Thymus (tissue), 11 donors: ENCODE results near the gene ADAM33. TPM values are rescaled to one million over a fixed set of nuclear protein-coding genes. Genes with fewer than 3 reads are reported as not detected.

Source experiments
- DNase-seq, 9 donors: peaks; one replicate each; pipeline ENCODE4 v3.0.0-alpha.2; 2013; ENCODE audit warnings: low spot score in 9 of 9, low read depth in 6 of 9, missing footprints in 1 of 9
- H3K27ac ChIP-seq, 2 donors: one replicate each; pipeline ENCODE4 v1.5.1; 2013; ENCODE audit warnings: control low read depth in 1 of 2, low read depth in 1 of 2, low read length in 1 of 2, mild to moderate bottlenecking in 1 of 2, moderate library complexity in 1 of 2
- H3K27me3 ChIP-seq, 2 donors: one replicate each; pipeline ENCODE4 v1.5.1; 2013; ENCODE audit warnings: low read length in 1 of 2; ENCODE audit not compliant: control insufficient read depth in 2 of 2, insufficient read depth in 1 of 2
- H3K36me3 ChIP-seq, 2 donors: one replicate each; pipeline ENCODE4 v1.5.1; 2013; ENCODE audit warnings: low read length in 1 of 2, mild to moderate bottlenecking in 1 of 2, moderate library complexity in 1 of 2; ENCODE audit not compliant: control insufficient read depth in 2 of 2, insufficient read depth in 2 of 2
- H3K4me1 ChIP-seq, 2 donors: one replicate each; pipeline ENCODE4 v1.5.1; 2013; ENCODE audit warnings: low read length in 2 of 2; ENCODE audit not compliant: control insufficient read depth in 2 of 2, insufficient read depth in 2 of 2
- H3K4me3 ChIP-seq, 2 donors: one replicate each; pipeline ENCODE4 v1.5.1; 2013; ENCODE audit warnings: low read length in 2 of 2, control low read depth in 1 of 2, mild to moderate bottlenecking in 1 of 2
- H3K9me3 ChIP-seq, 2 donors: one replicate each; pipeline ENCODE4 v1.5.1; 2013; ENCODE audit warnings: low read length in 1 of 2, mild to moderate bottlenecking in 1 of 2; ENCODE audit not compliant: control insufficient read depth in 2 of 2, insufficient read depth in 1 of 2
- WGBS: extraction: QIAGEN DNeasy Blood & Tissue Kit; methylation state at CpG from one replicate; pipeline ENCODE4 v1.1.7; 2013; 5-methylcytosine and 5-hydroxymethylcytosine counted together
- polyA plus RNA-seq: library from polyadenylated mRNA; stranded (reverse); fragments of 200-250 nt; gene quantifications from one replicate; pipeline ENCODE4 v1.2.3, GENCODE V29; 2013
- total RNA-seq: library from RNA; stranded (reverse); fragments of 120-200 nt; gene quantifications from one replicate; pipeline ENCODE4 v1.2.4, GENCODE V29; 2013
- donor health status: healthy.

Gene ADAM33
- total and polyA plus RNA-seq, 2 donors = 0.90 to 3.6 TPM

DNA sequence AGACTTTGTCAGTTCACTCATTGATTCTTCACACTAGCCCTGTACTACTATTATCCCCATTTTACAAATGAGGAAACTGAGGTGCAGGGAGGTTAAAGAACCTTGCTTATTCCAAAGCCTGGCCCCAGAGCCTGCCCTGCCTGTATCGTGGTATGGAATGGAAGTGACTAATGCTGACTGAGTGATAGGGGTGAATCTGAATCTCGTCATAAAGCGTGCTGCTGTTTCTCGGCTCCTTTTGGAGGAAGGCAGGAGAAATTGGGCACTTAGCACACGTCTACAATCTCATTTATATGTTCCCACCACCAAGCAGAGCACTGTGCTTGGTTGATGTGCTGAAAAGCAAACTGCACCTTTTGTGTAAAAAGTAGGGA, 35.8 kb downstream of the ADAM33 start:
- H3K4me3 ChIP-seq = no peak overlapping the region
- H3K4me1 ChIP-seq = no peaks in the 10 kb centered on the region
- 77% methylated on average over 5 of the region's 5 CpGs for WGBS
- no peak for DNase-seq
- H3K9me3 ChIP-seq = no peaks in the 10 kb centered on the region
- H3K27ac ChIP-seq = no peak overlapping the region
- H3K27me3 ChIP-seq = no peaks in the 10 kb centered on the region
- H3K36me3 ChIP-seq = peaks cover 0 to 3% of the 10 kb centered on the region in 2 donors

DNA sequence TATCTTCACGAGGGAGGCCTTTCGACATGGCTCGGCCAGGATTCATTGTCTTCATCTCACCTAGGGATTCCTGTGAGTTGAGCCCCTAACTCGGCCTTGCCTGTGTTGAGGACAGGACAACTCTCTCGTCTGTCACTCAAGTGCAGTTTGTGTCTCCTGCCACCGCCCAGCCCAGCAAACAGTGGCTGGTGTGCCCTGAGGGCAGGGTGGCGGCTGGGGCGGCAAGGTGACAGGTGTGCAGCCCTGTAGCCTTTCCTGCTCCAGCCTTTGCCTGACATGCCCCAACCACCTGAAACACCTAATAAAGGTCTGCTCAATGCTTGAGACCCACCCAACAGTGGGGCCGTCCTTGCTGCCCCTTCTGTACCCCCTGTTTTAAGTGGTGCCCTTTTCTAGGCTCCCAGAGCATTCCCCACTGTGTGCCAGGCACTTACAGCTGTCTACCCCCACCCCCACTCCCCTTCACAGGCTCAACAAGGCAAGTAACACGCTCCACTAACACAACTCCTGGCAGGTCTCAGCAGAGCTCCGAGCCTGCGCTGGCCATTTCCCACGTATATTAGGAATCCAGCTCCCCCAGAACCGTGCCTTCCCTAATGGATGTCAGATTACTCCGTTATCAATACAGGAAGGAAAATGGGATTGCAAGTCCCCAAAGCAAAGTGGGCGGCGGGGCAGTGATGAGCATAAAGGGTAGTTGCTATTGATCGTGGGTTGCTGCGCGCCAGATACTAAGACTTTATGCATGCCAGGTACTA, 36.3 kb downstream of the ADAM33 start:
- Histone ChIP-seq H3K27me3 (no peaks in the 10 kb centered on the region), H3K4me3 (no peak overlapping the region), H3K27ac (no peak overlapping the region), H3K36me3 (peaks cover 0 to 3% of the 10 kb centered on the region in 2 donors), H3K4me1 (no peaks in the 10 kb centered on the region), H3K9me3 (no peaks in the 10 kb centered on the region)
- 96% methylated on average over 20 of the region's 20 CpGs for WGBS
- DNase-seq = no peak

DNA sequence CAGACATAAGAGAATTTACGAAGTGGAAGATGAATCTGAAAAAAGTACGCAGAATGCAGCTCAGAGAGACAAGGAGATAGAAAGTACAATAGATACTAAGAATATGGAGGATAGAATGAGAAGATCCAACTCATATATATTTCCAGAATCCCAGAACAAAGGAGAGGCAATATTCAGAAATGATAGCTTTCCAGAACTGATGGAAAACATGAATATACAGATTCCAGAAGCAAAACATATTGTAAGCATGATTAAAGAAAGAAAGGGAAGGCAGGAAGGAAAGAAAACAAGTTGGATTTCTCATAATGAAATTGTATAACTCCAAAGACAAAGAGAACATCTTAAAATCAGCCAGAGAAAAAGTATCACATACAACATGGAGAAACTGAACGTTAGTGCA, 41.6 kb downstream of the ADAM33 start:
- 97% methylated on average over 3 of the region's 3 CpGs for WGBS

DNA sequence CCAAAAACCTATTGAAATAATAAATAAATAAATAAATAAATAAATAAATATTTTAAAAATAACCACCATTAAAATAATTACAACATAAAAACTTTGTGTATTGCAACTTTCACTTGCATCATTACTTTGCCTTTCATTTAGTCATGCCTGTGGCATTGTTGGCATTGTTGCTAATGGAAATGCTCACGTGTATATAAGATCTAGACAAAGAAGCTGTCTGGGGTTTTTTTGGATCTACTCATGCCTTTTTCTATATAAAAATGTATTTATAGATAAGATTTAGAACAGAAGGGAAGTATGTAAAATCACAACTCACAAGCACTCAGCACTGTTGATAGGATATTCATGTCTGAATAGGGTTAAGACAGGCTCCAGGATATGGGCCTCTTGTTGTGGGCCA, 46.5 kb downstream of the ADAM33 start:
- Histone ChIP-seq H3K9me3 (no peaks in the 10 kb centered on the region), H3K36me3 (no peaks in the 10 kb centered on the region), H3K4me1 (peaks cover 0 to 6% of the 10 kb centered on the region in 2 donors), H3K27ac (no peak overlapping the region), H3K4me3 (no peak overlapping the region), H3K27me3 (no peaks in the 10 kb centered on the region)
- no peak for DNase-seq
- WGBS = 98% methylated on average over 1 of the region's 1 CpG

More for the DNA sequence above, 41.6 kb downstream of the ADAM33 start:
- no peak for DNase-seq
- H3K9me3 ChIP-seq = no peaks in the 10 kb centered on the region
- no peaks in the 10 kb centered on the region for H3K4me1 ChIP-seq
- H3K27ac ChIP-seq = no peak overlapping the region
- no peaks in the 10 kb centered on the region for H3K36me3 ChIP-seq
- no peak overlapping the region for H3K4me3 ChIP-seq
- H3K27me3 ChIP-seq = no peaks in the 10 kb centered on the region

DNA sequence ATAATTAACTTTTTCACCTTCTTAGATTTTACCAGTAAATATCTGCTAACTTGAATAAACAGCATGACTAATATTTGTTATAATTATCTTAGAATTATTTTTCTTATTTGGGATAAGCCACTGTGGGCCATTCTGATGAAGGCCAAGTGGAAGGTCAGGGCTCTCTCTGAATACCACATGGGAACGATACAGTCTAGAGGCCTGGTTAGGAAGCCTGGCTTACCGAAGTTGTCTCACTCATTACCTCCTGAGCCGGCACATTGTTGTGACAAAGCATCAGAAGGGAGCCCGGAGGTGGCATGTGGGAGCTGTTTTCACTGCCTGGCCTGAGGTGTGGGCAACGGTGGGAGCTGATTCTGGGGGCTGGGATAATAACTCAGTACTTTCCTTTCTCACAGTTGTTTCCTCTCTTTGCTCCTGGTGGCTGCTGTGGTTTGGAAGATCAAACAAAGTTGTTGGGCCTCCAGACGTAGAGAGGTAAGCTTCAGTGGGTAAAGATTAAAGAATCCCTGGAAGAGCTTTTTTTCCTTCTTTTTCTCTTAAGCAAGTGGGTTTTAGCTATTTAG, 47.8 kb downstream of the ADAM33 start:
- Histone ChIP-seq H3K4me3 (no peak overlapping the region), H3K27ac (no peak overlapping the region), H3K9me3 (no peaks in the 10 kb centered on the region), H3K4me1 (peaks cover 0 to 6% of the 10 kb centered on the region in 2 donors), H3K36me3 (no peaks in the 10 kb centered on the region), H3K27me3 (no peaks in the 10 kb centered on the region)
- WGBS = 31% methylated on average over 6 of the region's 6 CpGs
- DNase-seq = no peak

DNA sequence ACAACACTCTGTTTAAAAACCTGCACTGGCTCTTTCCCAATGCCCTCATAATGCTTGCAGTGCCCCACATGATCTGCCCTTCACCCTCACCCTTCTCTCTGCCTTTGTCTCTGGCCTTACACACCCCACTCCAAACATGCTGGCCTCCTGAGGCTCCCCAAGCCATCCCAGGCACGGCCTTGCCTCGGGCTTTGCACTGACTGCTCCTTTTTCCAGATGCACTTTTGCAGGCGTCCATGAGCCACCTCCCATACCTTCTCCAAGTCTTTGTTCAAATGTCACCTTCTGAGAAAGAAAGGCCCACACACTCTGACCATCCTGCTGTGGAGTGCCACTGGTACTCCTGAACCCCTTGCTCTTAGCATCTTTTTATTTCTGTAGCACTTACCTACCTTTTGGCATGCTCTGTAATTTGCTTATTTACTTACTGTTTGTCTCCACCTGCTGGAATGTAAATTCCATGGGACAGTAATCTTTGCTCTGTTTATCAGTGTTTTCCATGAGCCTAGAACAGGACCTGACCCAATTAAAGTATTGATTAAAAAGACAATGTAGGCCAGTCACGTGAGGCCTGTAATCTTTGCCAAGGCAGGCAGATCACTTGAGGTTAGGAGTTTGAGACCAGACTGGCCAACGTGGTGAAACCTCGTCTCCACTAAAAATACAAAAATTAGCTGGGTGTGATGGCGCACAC, 49.4 kb downstream of the ADAM33 start:
- no peaks in the 10 kb centered on the region for H3K9me3 ChIP-seq
- no peaks in the 10 kb centered on the region for H3K27me3 ChIP-seq
- H3K27ac ChIP-seq = no peak overlapping the region
- H3K4me1 ChIP-seq = peaks cover 0 to 6% of the 10 kb centered on the region in 2 donors
- WGBS = 84% methylated on average over 7 of the region's 7 CpGs
- no peak for DNase-seq
- H3K36me3 ChIP-seq = peaks cover 0 to 4% of the 10 kb centered on the region in 2 donors
- no peak overlapping the region for H3K4me3 ChIP-seq

DNA sequence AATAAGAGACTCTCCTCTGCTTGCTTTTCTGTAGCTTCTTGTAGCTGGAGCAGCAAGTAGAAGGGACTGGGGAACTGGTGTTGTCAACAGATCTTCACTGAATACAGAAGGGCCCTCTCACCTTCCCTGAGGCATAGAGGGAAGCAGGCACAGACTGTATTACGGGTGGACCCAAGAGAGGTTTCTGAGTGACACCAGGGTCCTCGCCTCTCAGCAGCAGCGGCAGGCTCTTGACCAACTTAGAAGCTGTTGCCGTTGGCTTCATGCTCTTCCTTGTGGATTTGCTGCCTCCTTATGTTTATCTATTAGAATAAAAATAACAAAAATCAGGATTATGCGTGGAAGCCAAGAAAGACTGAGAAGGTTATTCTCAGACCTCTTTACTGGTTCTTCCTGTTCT, 50.3 kb downstream of the ADAM33 start:
- WGBS = 98% methylated on average over 5 of the region's 5 CpGs
- H3K27me3 ChIP-seq = no peaks in the 10 kb centered on the region
- DNase-seq = no peak
- no peak overlapping the region for H3K4me3 ChIP-seq
- no peaks in the 10 kb centered on the region for H3K9me3 ChIP-seq
- H3K4me1 ChIP-seq = peaks cover 0 to 6% of the 10 kb centered on the region in 2 donors
- H3K36me3 ChIP-seq = peaks cover 0 to 4% of the 10 kb centered on the region in 2 donors
- no peak overlapping the region for H3K27ac ChIP-seq

DNA sequence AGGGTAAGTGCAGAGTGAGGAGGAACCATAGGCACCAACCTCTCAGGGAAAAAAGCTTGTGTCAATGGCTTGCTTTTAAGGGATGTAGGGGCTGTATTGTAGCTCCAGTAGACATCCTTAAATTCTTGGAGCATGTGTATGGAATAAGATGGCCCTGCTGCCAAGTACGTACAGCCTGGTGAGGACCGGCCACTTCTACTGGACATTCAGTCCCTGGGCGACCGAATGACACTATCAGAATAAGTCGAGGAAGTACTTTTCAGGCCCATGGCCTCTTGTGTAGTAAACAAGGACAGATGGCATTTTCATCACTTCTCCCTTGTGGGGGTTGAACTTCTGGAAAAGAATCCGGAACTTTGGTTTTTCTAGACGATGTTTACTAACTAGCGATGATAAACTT, 51.4 kb downstream of the ADAM33 start:
- H3K27ac ChIP-seq = no peak overlapping the region
- peaks cover 0 to 6% of the 10 kb centered on the region in 2 donors for H3K4me1 ChIP-seq
- DNase-seq = no peak
- peaks cover 0 to 4% of the 10 kb centered on the region in 2 donors for H3K36me3 ChIP-seq
- WGBS = 97% methylated on average over 8 of the region's 8 CpGs
- H3K4me3 ChIP-seq = no peak overlapping the region
- H3K9me3 ChIP-seq = no peaks in the 10 kb centered on the region
- H3K27me3 ChIP-seq = no peaks in the 10 kb centered on the region

DNA sequence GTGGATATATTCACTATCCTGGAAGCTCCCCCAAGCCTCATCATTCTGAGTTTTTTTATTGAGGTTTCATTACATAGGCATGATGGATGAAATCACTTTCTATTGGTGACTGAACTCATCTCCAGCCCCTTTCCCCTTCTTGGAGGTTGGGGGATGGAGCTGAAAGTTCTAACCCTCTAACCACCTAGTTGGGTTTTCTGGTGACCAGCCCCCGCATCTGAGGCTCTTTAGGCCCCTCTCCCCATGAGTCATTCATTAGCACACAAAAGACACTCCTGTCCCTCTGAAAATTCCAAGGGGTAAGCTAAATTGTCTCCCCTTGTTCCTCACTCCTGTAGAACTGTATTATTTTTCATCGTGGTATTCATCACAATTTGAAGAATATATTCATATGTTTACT, 51.9 kb downstream of the ADAM33 start:
- Histone ChIP-seq H3K9me3 (no peaks in the 10 kb centered on the region), H3K36me3 (peaks cover 0 to 4% of the 10 kb centered on the region in 2 donors), H3K4me3 (no peak overlapping the region), H3K27me3 (no peaks in the 10 kb centered on the region), H3K27ac (no peak overlapping the region), H3K4me1 (peaks cover 0 to 6% of the 10 kb centered on the region in 2 donors)
- WGBS = 89% methylated on average over 2 of the region's 2 CpGs
- no peak for DNase-seq
